GM19328 (cell line): ENCODE data around the gene REXO4.
A peak's percentile ranks its signal among the peaks of the same experiment; 100 is the strongest.

Experiments
- ATAC-seq: cut with Tn5 transposase; IDR thresholded peaks from one replicate; pipeline ENCODE4 v1.9.1; 2021; ENCODE audit warnings: mild to moderate bottlenecking, moderate library complexity; ENCODE audit not compliant: unreplicated experiment

Gene REXO4

GRCh38 chr9:133370685-133371084 lies 47.1 kb downstream of the REXO4 start:
- no peak for ATAC-seq

- no peak for ATAC-seq
Observed at GRCh38 chr9:133369933-133370332, 47.9 kb downstream of the REXO4 start.

- ATAC-seq, result no peak
Observed at GRCh38 chr9:133369422-133369821, 48.4 kb downstream of the REXO4 start.

- ATAC-seq, result no peak
Observed at GRCh38 chr9:133368249-133368881, 49.4 kb downstream of the REXO4 start.

- ATAC-seq, result no peak
Observed at GRCh38 chr9:133367778-133368177, 50.0 kb downstream of the REXO4 start.

- no peak for ATAC-seq
Observed at GRCh38 chr9:133367221-133367620, 50.6 kb downstream of the REXO4 start.

GRCh38 chr9:133366435-133366834 lies 51.4 kb downstream of the REXO4 start:
- ATAC-seq, result no peak

- no peak for ATAC-seq
Observed at GRCh38 chr9:133362359-133363044, 55.3 kb downstream of the REXO4 start.

- ATAC-seq, result no peak
Observed at GRCh38 chr9:133361507-133362092, 56.2 kb downstream of the REXO4 start.

GRCh38 chr9:133360400-133361393 lies 57.1 kb downstream of the REXO4 start:
- no peak for ATAC-seq

GRCh38 chr9:133359399-133360175 lies 58.2 kb downstream of the REXO4 start:
- ATAC-seq, result no peak

- no peak for ATAC-seq
Observed at GRCh38 chr9:133357656-133358055, 60.2 kb downstream of the REXO4 start.

- ATAC-seq, result peak; percentile 63
Observed at GRCh38 chr9:133356391-133357091, 61.3 kb downstream of the REXO4 start, which contains the start of the genes SURF1 and SURF2. SURF1 (minus strand) TSS chr9:133356487; CDS start chr9:133356453, 34 bp downstream. SURF2 (plus strand) TSS chr9:133356550; CDS start chr9:133356593, 43 bp downstream.
